Activated naive CD4-positive, alpha-beta T cell treated with anti-CD3 and anti-CD28 coated beads, Interleukin-2, amount 50 U/mL, for 24 hours (primary cell): ENCODE results near the gene NUDT13.
"Not testable (repeated sequence)": the region's sequence is repeated elsewhere in the genome, so short reads cannot be mapped to it uniquely, and the experiment has no call there.

Source experiments
- H3K27ac Mint-ChIP-seq: one replicate; pipeline ENCODE4 v1.8.0; 2021; ENCODE audit warnings: mild to moderate bottlenecking, mixed read lengths
- H3K27me3 Mint-ChIP-seq: one replicate; pipeline ENCODE4 v1.8.0; 2021; ENCODE audit warnings: mixed read lengths
- H3K36me3 Mint-ChIP-seq: one replicate; pipeline ENCODE4 v1.8.0; 2021; ENCODE audit warnings: mixed read lengths
- H3K4me1 Mint-ChIP-seq: one replicate; pipeline ENCODE4 v1.8.0; 2021; ENCODE audit warnings: mixed read lengths
- H3K4me3 Mint-ChIP-seq: one replicate; pipeline ENCODE4 v1.8.0; 2021; ENCODE audit warnings: mild to moderate bottlenecking, mixed read lengths
- H3K9me3 Mint-ChIP-seq: one replicate; pipeline ENCODE4 v1.8.0; 2021; ENCODE audit warnings: mixed read lengths

The NUDT13 gene

DNA sequence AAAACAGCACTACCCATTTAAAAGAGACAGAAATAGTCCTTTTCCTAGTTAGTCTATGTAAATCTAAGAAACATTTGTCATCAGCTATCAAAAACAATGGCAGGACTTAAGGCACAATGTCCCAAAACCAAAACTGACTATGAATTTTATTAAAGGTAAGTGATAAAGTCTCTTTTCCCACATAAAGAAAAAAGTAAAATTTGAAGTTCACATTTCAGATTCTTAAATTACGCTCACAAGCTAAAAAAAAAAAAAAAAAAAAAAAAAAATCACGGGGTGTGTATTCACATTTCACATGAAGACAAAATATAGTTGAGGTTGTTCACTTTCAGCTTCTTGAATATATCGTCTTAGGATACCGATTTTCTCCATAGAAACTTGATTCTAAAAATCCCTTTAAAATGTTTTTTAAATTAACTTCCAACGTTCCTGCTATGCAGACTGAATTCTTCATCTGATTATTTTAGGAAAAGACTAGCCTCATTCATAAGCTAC is 15.2 kb upstream of the NUDT13 start:
- Mint-ChIP-seq H3K36me3 (peaks cover 1% of the 10 kb centered on the region), H3K27me3 (no peaks in the 10 kb centered on the region), H3K4me1 (peaks cover 44% of the 10 kb centered on the region), H3K27ac (peak overlapping the region; percentile 93), H3K9me3 (no peaks in the 10 kb centered on the region), H3K4me3 (peak overlapping the region; percentile 98)

DNA sequence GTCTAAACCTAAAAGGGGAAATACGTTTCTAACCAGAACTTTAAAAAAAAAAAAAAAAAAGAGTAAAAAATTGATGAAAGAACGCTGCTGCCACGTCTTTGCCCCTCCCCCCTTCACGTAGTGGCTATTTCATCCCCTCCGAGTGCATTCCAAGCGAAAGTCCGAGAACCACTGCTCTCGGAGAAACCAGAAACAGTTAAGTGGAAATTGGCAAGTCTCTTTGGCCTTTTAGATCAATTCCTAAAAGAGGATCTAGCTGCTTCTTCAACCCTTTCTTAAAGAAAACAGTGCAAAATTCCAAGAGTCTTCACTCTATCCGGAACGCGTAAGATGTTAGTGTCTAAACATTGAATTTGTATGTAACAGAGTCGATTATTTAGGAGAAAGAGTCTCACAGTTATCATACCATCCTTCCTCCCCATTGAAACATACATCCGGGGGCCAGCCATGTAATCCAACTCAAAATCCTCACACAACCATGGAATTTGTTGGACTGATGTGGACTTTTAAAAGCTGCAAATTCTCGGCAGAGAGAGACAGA is 14.7 kb upstream of the NUDT13 start:
- Mint-ChIP-seq H3K27ac (peak overlapping the region; percentile 93), H3K4me3 (peak overlapping the region; percentile 98), H3K36me3 (peaks cover 1% of the 10 kb centered on the region), H3K27me3 (no peaks in the 10 kb centered on the region), H3K9me3 (no peaks in the 10 kb centered on the region), H3K4me1 (peaks cover 44% of the 10 kb centered on the region)

DNA sequence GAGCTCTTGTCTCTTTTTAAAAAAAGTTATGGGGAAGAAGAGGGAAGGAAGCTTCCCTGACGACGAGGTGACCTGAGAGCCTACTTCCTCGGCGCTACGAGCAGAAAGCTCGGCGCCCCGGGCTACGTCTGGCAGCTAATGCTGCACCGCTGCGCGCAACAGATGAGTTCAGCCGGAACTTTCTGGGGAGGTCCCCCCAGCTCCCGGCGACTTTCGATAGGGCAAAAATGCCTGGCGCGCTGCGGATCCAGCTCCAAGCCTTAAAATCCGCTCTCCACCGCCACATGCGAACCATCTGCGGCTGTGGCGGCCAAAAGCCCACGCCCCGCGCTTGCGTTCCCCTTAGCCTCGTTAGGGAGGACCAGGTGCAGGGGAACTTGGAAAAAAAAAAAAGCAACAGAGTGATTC is 14.2 kb upstream of the NUDT13 start:
- H3K27me3 Mint-ChIP-seq = no peaks in the 10 kb centered on the region
- peaks cover 1% of the 10 kb centered on the region for H3K36me3 Mint-ChIP-seq
- no peaks in the 10 kb centered on the region for H3K9me3 Mint-ChIP-seq
- H3K4me3 Mint-ChIP-seq = peak overlapping the region; percentile 98
- peak overlapping the region; percentile 93 for H3K27ac Mint-ChIP-seq
- H3K4me1 Mint-ChIP-seq = peaks cover 44% of the 10 kb centered on the region

DNA sequence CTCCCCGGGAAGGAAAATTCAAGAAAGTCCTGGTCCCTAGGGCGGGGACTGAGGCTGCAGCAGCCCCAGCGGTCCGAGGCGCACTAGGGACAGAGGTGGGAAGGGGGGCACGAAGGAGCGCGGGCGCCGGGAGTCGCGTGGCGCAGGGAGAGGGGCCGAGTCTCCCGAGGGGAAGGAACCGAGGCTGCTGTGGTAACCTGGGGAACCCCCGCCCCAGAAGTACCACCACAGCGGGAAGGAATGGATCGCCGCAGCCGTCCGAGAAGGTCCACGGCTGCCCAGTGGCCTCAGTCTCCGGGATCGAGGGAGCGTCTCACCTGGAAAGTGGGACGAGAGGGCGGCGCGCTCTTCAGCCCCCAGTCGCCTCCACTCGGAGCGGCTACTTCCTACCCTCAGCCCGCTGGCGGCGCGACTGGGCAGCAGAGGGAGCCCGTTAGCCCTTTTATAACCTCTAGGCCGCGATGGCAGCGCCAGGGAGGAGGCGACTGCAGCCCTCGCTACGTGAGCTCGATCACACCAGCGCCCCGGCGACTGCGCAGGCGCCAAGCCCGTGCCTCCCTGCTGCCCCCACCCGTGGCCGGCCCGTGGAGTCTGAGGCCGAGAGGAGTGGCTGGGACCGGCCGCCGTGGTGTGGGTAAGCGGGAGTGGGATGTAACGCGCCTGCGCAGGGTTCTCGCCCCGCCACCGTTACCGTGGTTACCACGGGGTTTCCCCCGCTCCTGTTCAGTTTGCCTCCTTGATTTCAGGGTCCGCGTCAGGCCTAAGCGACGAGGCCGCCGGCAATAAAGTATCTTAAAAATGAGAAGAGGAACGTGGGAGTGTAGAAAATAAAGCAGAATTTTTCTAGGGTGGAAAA is 13.6 kb upstream of the NUDT13 start, which contains the start of gene P4HA1:
TSS of gene P4HA1 (minus strand) at position 418 of the 856 bp plus-strand sequence. CDS start 21,983 bp downstream, outside the sequence.
- H3K36me3 Mint-ChIP-seq = peaks cover 1% of the 10 kb centered on the region
- peaks cover 40% of the 10 kb centered on the region for H3K4me1 Mint-ChIP-seq
- no peaks in the 10 kb centered on the region for H3K27me3 Mint-ChIP-seq
- H3K9me3 Mint-ChIP-seq = no peaks in the 10 kb centered on the region
- peak within 1 kb of the TSS; percentile 98 for H3K4me3 Mint-ChIP-seq
- H3K27ac Mint-ChIP-seq = peak within 1 kb of the TSS; percentile 93

DNA sequence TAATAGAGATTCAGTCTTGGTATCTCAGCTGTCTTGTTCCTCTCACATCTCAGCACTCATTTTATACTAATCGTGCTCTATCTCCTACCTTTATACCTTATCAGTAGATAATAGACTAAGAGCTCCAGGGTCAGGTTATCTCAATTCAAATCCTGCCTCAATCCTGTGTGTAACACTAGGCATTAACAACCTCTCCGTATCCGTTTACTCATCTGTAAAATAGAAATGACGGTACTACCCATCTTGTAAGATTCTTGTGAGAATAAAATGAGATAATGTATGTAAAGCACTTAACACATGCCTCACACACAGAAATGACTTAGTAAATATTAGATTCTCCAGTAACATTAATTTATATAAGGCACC is 13.0 kb upstream of the NUDT13 start:
- Mint-ChIP-seq H3K4me1 (peaks cover 36% of the 10 kb centered on the region), H3K27me3 (no peaks in the 10 kb centered on the region), H3K4me3 (peak overlapping the region; percentile 98), H3K9me3 (no peaks in the 10 kb centered on the region), H3K27ac (peak overlapping the region; percentile 93), H3K36me3 (peaks cover 2% of the 10 kb centered on the region)

DNA sequence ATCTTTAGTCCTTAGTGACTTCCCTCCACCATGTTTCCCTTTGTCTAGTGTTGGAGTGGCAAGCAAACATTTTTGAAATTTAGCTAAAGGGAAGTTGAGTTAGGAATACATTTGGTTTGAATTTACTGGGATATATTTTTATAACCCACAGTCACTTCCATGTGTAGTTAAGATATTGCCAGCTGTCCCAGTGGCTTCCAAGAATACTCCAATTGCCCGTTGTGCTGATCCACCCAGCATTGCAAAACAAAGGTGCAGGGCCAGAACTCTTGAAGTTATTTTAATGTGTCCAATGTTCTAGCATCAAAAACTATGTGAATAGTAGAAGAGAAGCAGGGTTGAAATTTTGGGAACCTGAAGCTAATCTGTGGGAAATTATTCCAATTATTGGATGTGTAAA is 11.1 kb upstream of the NUDT13 start:
- H3K9me3 Mint-ChIP-seq = no peaks in the 10 kb centered on the region
- H3K4me3 Mint-ChIP-seq = no peak overlapping the region
- H3K27me3 Mint-ChIP-seq = no peaks in the 10 kb centered on the region
- H3K36me3 Mint-ChIP-seq = peaks cover 2% of the 10 kb centered on the region
- peaks cover 25% of the 10 kb centered on the region for H3K4me1 Mint-ChIP-seq
- H3K27ac Mint-ChIP-seq = no peak overlapping the region

DNA sequence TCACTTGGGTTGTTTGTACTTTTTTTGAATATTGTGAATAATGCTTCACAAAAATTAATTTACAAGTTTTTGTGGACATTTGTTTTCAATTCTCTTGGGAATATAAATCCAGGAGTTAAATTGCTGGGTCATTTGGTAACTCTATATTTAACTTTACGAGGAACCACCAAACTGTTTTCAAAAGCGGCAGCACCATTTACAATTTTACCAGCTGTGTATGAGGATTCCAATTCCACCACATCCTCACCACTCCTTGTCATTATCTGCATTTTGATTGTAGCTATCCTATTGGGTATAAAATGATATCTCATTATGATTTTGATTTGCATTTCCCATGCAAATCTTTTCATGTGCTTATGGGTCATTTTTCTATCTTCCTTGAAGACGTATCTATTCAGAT is 4.0 kb upstream of the NUDT13 start:
- H3K9me3 Mint-ChIP-seq = no peaks in the 10 kb centered on the region
- no peak overlapping the region for H3K27ac Mint-ChIP-seq
- peaks cover 14% of the 10 kb centered on the region for H3K36me3 Mint-ChIP-seq

DNA sequence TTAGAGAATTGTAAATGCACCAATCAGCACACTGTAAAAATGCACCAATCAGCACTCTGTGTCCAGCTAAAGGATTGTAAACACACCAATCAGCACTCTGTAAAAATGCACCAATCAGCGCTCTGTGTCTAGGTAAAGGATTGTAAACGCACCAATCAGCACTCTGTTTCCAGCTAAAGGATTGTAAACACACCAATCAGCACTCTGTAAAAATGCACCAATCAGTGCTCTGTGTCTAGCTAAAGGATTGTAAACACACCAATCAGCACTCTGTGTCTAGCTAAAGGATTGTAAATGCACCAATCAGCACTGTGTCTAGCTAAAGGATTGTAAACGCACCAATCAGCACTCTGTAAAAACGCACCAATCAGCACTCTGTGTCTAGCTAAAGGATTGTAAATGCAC is 1.0 kb upstream of the NUDT13 start:
- H3K27ac Mint-ChIP-seq, H3K9me3 Mint-ChIP-seq: not testable (repeated sequence)

More for the DNA sequence above, 4.0 kb upstream of the NUDT13 start:
- H3K4me1 Mint-ChIP-seq = peaks cover 10% of the 10 kb centered on the region
- H3K27me3 Mint-ChIP-seq = no peaks in the 10 kb centered on the region
- no peak overlapping the region for H3K4me3 Mint-ChIP-seq

DNA sequence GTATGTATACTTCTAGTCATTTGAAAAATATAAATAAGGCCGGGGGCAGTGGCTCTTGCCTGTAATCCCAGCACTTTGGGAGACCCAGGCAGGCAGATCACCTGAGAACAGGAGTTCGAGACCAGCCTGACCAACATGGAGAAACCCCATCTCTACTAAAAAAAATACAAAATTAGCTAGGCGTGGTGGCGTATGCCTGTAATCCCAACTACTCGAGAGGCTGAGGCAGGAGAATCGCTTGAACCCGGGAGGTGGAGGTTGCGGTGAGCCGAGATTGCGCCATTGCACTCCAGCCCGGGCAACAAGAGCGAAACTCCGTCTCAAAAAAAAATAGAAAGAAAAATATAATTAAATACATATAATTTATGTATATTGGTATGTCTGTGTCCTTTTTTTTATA is 1.8 kb downstream of the NUDT13 start:
- peaks cover 14% of the 10 kb centered on the region for H3K4me1 Mint-ChIP-seq
- not testable (repeated sequence) for H3K4me3 Mint-ChIP-seq, H3K9me3 Mint-ChIP-seq, H3K27me3 Mint-ChIP-seq, H3K36me3 Mint-ChIP-seq
- peak overlapping the region; percentile 51 for H3K27ac Mint-ChIP-seq

More for the DNA sequence above, 1.0 kb upstream of the NUDT13 start:
- not testable (repeated sequence) for H3K4me3 Mint-ChIP-seq, H3K27me3 Mint-ChIP-seq
- H3K36me3 Mint-ChIP-seq = peaks cover 12% of the 10 kb centered on the region
- peaks cover 14% of the 10 kb centered on the region for H3K4me1 Mint-ChIP-seq

DNA sequence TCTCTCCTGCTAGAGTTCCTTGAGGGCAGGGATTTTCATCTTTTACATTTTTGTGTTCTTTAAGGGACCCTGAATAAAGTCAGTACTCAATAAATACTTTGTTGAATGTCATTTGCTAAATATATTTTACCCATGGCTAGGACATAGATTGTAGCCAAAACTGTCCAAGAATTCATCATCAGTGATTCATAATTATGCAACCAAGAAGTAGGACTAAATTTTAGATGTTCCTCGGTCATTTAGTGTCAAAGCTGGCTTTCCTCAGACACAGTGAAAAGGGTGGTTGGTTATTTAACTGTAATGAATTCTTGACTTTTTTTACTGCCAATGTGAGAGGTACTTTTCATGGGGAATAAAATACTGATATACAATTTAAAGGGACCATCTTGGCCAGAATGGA is 3.3 kb downstream of the NUDT13 start:
- no peaks in the 10 kb centered on the region for H3K9me3 Mint-ChIP-seq
- no peak overlapping the region for H3K4me3 Mint-ChIP-seq
- H3K36me3 Mint-ChIP-seq = peaks cover 3% of the 10 kb centered on the region
- no peak overlapping the region for H3K27ac Mint-ChIP-seq
- peaks cover 19% of the 10 kb centered on the region for H3K4me1 Mint-ChIP-seq
- no peaks in the 10 kb centered on the region for H3K27me3 Mint-ChIP-seq

DNA sequence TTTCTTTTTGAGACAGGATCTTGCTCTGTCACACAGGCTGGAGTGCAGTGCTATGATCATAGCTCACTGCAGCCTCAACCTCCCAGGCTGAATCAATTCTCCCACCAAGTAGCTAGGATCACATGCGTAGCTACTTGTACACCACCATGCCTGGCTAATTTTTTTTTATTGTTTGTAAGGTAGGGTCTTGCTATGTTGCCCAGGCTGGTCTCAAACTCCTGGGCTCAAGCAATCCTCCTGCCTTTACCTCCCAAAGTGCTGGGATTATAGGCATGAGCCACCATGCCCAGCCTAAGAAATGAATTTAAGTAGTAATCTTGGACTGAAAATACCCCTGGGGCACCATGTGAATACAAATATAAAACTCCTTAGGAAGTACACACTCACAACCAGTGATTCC is 5.8 kb downstream of the NUDT13 start:
- no peaks in the 10 kb centered on the region for H3K27me3 Mint-ChIP-seq
- H3K4me1 Mint-ChIP-seq = peaks cover 16% of the 10 kb centered on the region
- no peaks in the 10 kb centered on the region for H3K9me3 Mint-ChIP-seq
- peaks cover 6% of the 10 kb centered on the region for H3K36me3 Mint-ChIP-seq
- no peak overlapping the region for H3K27ac Mint-ChIP-seq
- no peak overlapping the region for H3K4me3 Mint-ChIP-seq

DNA sequence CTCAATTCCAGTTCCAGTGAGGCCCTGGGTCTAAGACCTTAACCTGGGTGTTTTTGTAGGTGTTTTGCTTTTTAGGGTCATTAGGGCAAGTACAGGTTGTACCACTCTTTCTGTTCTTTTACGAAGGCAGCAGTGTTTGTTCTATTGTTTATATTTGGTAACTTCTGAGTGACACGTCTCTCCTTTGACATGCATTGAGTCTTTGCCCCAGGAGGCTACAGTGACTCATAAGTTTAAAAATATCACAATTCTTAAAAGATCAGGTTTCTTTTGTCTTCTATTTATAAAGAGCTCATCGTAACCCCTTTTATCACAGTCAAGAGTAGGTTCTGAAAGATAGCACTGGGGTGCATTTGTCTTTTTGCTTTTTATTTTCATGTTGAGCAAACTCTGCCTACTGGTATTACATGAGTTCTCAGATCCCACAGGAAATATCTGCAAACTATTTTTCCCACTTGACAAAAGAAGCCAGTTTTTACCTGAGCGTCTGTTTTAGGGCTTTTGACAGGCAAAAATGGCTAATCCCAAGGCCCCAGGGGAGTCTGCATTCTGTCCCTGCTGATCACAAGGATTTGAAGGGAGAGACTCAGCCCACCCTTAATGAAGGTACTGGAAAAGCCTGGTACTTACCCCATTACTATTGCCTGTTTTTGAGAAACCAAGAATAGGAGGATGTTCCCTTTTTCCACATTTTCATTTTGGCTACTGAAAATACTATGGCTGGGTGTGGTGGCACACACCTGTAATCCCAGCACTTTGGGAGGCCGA is 7.9 kb downstream of the NUDT13 start:
- H3K27ac Mint-ChIP-seq = no peak overlapping the region
- peaks cover 10% of the 10 kb centered on the region for H3K4me1 Mint-ChIP-seq
- H3K9me3 Mint-ChIP-seq = no peaks in the 10 kb centered on the region
- H3K36me3 Mint-ChIP-seq = peaks cover 6% of the 10 kb centered on the region
- no peak overlapping the region for H3K4me3 Mint-ChIP-seq
- H3K27me3 Mint-ChIP-seq = no peaks in the 10 kb centered on the region

DNA sequence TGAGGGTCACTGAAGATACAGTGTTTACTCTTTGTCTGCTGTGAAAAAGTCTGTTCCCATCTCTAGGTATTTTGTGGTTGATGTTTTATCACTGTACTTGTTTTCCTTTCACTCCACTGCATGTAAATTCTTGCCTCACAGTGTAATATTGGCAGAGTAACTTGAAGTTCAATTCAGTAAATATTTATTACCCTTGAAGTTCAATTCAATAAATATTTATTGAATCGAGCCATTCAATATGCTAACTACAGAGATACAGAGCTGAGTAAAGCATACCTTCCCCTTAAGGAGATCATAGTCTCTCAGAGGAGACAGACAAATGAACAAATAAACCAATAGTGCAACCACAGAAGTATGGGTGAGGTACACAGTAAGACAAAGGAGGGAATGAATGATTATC is 9.2 kb downstream of the NUDT13 start:
- Mint-ChIP-seq H3K36me3 (peaks cover 6% of the 10 kb centered on the region), H3K27ac (no peak overlapping the region), H3K4me1 (peaks cover 10% of the 10 kb centered on the region), H3K9me3 (no peaks in the 10 kb centered on the region), H3K4me3 (no peak overlapping the region), H3K27me3 (no peaks in the 10 kb centered on the region)

DNA sequence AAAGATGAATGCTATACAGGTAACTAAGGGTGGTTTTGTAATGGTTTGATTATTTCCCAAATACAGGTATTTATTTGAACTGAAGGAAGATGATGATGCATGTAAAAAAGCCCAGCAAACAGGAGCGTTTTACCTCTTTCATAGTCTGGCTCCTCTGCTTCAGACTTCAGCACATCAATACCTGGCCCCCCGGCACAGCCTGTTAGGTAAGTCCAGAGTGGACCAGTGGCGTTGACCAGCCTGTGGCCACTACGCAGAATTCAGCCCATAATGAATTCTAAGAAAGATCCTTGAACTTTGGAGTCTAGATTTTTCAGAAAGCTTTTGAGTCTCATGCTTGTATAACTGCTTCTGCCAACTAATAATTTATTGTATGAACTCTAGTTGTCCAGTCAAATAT is 9.7 kb downstream of the NUDT13 start:
- Mint-ChIP-seq H3K27me3 (no peaks in the 10 kb centered on the region), H3K9me3 (no peaks in the 10 kb centered on the region), H3K4me1 (peaks cover 10% of the 10 kb centered on the region), H3K27ac (no peak overlapping the region), H3K4me3 (no peak overlapping the region), H3K36me3 (peaks cover 6% of the 10 kb centered on the region)

DNA sequence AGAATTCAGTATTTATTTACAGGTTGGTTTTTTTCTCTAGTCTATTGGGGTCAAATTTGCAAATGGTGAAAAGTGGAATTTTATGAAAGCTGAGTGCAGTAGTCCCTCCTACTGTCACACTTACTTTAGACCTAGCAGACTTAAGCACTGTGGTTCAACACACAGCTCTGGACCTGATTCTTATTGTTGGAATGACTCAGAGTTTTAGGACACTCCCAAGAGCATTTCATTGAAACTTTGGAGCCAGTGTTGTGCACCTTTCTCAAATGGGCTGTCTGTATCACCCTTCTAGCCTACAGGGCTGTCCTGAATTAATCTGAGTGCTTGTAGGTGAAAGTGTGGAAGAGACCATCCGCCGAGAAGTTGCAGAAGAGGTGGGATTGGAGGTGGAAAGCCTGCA is 16.1 kb downstream of the NUDT13 start:
- H3K27ac Mint-ChIP-seq = no peak overlapping the region
- no peaks in the 10 kb centered on the region for H3K27me3 Mint-ChIP-seq
- peaks cover 11% of the 10 kb centered on the region for H3K36me3 Mint-ChIP-seq
- H3K4me1 Mint-ChIP-seq = no peaks in the 10 kb centered on the region
- no peak overlapping the region for H3K4me3 Mint-ChIP-seq
- no peaks in the 10 kb centered on the region for H3K9me3 Mint-ChIP-seq

DNA sequence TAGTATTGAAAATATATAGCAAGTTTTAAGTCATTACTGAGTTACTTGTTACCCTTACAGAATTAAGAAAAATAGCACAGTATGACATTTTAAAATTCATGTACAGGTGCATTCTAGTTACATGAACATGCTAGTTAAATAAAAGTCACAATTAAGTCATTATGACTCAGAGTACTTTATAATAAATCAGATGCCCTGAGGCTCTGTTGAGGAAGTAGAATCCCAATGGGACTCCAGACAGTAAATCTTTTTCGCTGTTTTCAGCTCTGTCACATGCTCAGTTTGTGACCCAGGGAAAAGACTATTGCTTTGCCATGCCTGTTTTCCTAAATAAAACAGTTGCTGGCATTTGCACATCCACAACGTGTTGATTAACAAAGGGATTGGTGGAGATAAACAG is 21.0 kb downstream of the NUDT13 start:
- H3K36me3 Mint-ChIP-seq = peaks cover 14% of the 10 kb centered on the region
- H3K27ac Mint-ChIP-seq = no peak overlapping the region

More for the DNA sequence above, 21.0 kb downstream of the NUDT13 start:
- H3K4me1 Mint-ChIP-seq = no peaks in the 10 kb centered on the region
- H3K9me3 Mint-ChIP-seq = no peaks in the 10 kb centered on the region
- no peaks in the 10 kb centered on the region for H3K27me3 Mint-ChIP-seq
- no peak overlapping the region for H3K4me3 Mint-ChIP-seq
